GM10266 (cell line): ENCODE results near the gene ITGA8.

Experiments used
- DNase-seq: peaks from one replicate; pipeline ENCODE4 v3.0.0; 2012; ENCODE audit errors: extremely low spot score
- CTCF ChIP-seq: IDR thresholded peaks from 2 replicates; pipeline ENCODE4 v1.5.1; 2012; ENCODE audit warnings: mild to moderate bottlenecking, low read depth; ENCODE audit not compliant: control insufficient read depth, insufficient read depth; ENCODE audit errors: missing control alignments

Gene ITGA8

GRCh38 chr10:15548331-15548730 lies 171.4 kb downstream of the ITGA8 start:
- TF ChIP-seq CTCF, result no peak
- DNase-seq, result no peak

GRCh38 chr10:15546606-15547005 lies 173.1 kb downstream of the ITGA8 start:
- TF ChIP-seq CTCF, result no peak
- DNase-seq, result no peak

- no peak for DNase-seq
- TF ChIP-seq CTCF, result no peak
Observed at GRCh38 chr10:15545884-15546283, 173.8 kb downstream of the ITGA8 start.

- TF ChIP-seq CTCF, result no peak
- no peak for DNase-seq
Observed at GRCh38 chr10:15545266-15545665, 174.5 kb downstream of the ITGA8 start.

- DNase-seq, result no peak
- no peak for TF ChIP-seq CTCF
Observed at GRCh38 chr10:15543994-15544393, 175.7 kb downstream of the ITGA8 start.

- no peak for DNase-seq
- TF ChIP-seq CTCF, result no peak
Observed at GRCh38 chr10:15542817-15543216, 176.9 kb downstream of the ITGA8 start.

GRCh38 chr10:15541376-15541775 lies 178.3 kb downstream of the ITGA8 start:
- TF ChIP-seq CTCF, result no peak
- no peak for DNase-seq

- no peak for TF ChIP-seq CTCF
- DNase-seq, result no peak
Observed at GRCh38 chr10:15540727-15541126, 179.0 kb downstream of the ITGA8 start.
